ENCODE data around the gene DHH.

The DHH gene

GRCh38 chr12:49108958-49109404, 14.4 kb upstream of the DHH start:
- no peak for FAIRE-seq

GRCh38 chr12:49105504-49106084, 11.0 kb upstream of the DHH start:
- no peak for FAIRE-seq

- no peak for FAIRE-seq
Observed at GRCh38 chr12:49104822-49105221, 10.2 kb upstream of the DHH start.

DNA sequence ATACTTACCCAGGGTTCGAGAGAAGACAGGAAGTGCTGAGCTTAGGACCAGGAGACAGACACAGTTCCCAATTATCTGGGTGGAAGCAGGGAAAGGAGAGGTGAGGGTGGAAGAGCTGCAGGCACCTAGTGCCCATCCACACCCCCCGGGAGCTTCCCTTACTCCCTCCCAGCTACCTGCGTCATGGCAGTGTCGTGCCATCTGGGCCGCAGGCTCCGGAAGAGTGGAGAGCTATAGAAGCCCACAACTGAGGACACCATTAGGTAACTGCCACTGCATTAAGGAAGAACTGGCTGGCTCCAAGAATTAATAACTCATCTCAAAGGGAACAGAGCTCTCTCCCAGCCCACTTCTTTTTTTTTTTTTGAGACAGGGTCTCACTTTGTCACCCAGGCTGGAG, 5.8 kb upstream of the DHH start:
- FAIRE-seq: no peak

GRCh38 chr12:49098703-49099102, 4.1 kb upstream of the DHH start:
- FAIRE-seq: no peak

DNA sequence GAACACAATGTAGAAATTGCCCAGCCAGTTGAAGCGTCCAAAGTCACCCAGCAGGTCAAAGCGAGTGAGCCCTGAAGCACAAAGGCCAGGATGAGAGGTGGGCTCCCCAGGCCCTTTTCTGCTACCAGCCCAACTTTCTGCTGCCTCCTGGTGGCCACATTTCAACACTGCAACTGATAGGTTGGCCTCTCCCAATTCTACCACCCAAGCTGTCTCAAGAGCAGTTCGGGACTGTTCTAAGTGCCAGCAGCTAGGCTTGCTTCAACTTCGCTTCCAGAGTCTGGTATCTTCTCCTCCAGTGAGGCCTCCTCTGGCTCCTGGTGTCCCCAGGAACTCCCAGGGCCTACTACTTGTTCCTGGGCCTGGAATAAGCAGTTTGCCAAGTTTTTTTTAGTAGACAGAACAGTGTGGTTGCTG, 3.4 kb upstream of the DHH start:
- no peak for FAIRE-seq

- FAIRE-seq: no peak
Observed at GRCh38 chr12:49097381-49097780, 2.8 kb upstream of the DHH start.

DNA sequence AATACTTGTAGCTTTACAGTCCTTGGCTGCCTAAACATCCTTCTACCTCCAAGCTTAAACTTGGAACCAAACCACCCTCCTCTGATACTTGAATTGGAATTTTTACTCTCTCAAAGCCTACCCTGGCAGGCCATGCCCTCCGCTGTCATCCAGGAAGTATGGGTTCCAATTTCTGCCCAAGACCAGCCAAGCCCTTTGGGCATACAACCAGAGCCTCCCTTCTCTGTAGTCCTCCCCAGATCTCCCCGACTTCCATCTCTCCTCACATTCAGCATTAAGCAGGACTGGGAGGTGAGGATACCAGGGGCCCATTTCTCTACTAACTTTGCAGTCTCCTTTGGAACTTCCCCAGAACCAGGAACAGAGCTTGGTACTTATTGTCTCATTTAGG, 369 bp upstream of the DHH start:
- FAIRE-seq: no peak

DNA sequence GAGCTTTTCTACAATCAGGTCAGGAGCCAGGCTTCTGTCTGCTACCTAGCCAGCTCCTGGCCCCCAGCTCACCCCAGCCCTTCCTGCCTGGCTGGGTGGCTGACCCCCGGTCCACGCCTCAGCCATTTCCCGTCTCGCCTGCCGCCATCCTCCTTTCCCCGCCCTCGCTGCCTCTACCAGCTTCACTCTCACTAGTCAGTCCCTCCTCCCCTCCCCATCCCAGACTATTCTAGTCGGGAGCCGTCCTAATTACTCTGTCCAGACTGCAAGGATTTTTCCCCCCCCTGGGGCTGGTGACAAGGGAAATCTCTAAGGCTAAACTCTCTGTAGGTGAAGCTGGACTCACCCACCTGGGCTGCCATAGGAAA, 825 bp downstream of the DHH start:
- no peak for FAIRE-seq

- FAIRE-seq: no peak
Observed at GRCh38 chr12:49092816-49093406, 1.7 kb downstream of the DHH start.

DNA sequence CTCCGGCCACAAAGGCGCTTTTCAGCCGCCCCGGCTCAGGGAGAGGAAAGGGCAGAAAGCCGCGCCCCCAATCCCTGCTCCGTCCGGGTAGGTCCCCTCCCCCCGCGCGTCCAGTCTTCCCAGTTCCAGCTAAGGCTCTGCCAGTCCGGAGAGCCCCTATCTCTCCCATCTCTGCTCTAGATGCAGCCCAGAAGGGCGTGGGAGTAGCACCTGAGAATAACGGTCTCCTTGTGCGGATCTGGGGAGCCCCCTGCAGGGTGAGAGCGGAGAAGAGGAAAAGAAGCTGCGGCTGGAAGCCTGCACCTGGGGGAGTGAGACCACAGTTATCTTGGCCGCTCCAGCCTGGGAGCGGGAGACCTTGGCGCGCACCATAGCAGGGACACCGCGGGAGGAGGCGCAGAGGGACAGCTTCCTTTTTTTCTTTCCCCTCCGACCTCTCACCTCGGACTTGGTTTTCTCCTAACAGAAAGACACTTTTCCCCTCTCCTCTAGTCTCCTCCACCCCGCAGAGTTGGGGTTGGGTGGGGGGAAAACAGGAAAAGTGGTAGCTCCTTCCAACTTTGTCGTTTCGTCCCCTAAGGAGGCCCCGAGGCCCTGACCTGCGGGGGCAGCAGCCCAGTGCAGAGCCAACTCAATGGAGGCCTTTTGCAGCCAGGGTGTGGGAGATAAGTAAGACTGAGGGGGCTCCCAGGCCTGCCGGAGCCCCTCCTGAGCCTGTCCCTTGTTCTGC, 2.4 kb downstream of the DHH start:
- FAIRE-seq: no peak

GRCh38 chr12:49091836-49092085, 2.8 kb downstream of the DHH start:
- no peak for FAIRE-seq

- no peak for FAIRE-seq
Observed at GRCh38 chr12:49091056-49091835, 3.4 kb downstream of the DHH start.

- no peak for FAIRE-seq
Observed at GRCh38 chr12:49089821-49090773, 4.5 kb downstream of the DHH start.

- no peak for FAIRE-seq
Observed at GRCh38 chr12:49088932-49089330, 5.7 kb downstream of the DHH start.

- no peak for FAIRE-seq
Observed at GRCh38 chr12:49088150-49088931, 6.3 kb downstream of the DHH start.

GRCh38 chr12:49086116-49086515, 8.5 kb downstream of the DHH start:
- no peak for FAIRE-seq

- FAIRE-seq: no peak
Observed at GRCh38 chr12:49084438-49084837, 10.2 kb downstream of the DHH start.

DNA sequence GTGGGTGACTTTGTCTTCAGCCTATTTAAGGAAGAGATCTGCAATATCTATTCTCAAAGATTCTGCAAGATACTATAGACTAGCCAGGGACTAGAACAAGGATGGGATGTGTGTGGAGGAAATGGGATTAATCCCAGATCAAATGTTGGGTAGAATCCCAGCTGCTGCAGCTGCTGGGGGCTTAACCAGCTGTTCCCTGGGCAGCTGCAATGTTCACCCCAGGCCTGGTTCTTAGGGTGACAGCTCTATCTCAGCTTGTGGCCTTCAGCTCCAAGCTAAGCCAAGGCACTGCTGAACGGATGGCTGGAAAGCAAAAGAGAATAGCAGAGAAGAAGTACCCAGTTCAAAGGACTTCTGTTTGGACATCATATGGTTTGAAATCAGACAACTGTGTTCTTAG, 14.8 kb downstream of the DHH start:
- no peak for FAIRE-seq

DNA sequence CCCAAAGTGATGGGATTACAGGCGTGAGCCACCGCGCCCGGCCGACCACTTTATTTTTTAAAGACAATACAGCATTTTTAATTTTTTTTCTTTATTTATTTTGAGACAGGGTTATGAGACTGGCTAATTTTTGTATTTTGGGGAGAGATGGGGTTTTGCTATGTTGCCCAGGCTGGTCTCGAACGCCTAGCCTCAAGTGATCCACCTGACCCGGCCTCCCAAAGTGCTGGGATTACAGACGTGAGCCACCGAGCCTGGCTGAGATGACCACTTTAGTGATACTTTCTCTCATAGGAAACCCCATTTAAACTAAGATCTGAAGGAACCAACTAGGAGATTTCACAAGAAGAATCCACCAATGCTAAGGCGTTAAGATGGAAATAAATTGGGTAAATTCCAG, 23.6 kb downstream of the DHH start:
- no peak for FAIRE-seq

- FAIRE-seq: peak; percentile 84
Observed at GRCh38 chr12:49069507-49070346, 24.9 kb downstream of the DHH start, which contains the start of gene RHEBL1. RHEBL1 (minus strand) TSS chr12:49069979; CDS start chr12:49069785, 194 bp downstream.
